SK-N-SH treated with all-trans-retinoic acid at 6 μM for 48 hours (cell line): ENCODE results near the gene GADD45GIP1.
"Not testable (repeated sequence)": the region's sequence is repeated elsewhere in the genome, so short reads cannot be mapped to it uniquely, and the experiment has no call there.

Experiments
- ATAC-seq: fragments of 200-7000 bp; cut with Tn5 transposase; 3 replicates; pipeline ENCODE4 v1.9.1; 2020; ENCODE audit warnings: mild to moderate bottlenecking, moderate library complexity
- ARNTL ChIP-seq: fragments of 450-650 bp; formaldehyde crosslinking; IDR thresholded peaks from 2 replicates; pipeline ENCODE4 v1.5.0; 2020; ENCODE audit warnings: low read depth, mild to moderate bottlenecking, moderate library complexity, borderline replicate concordance
- BACH2 ChIP-seq: fragments of 250-450 bp; sonication (Bioruptor Pico); IDR thresholded peaks from 2 replicates; pipeline ENCODE4 v1.9.0; 2021; ENCODE audit warnings: mild to moderate bottlenecking, borderline replicate concordance
- CSDC2 ChIP-seq: fragments of 250-450 bp; sonication (Bioruptor Pico); IDR thresholded peaks from 2 replicates; pipeline ENCODE4 v1.5.0; 2020; ENCODE audit warnings: mild to moderate bottlenecking, moderate library complexity
- ESRRG ChIP-seq: fragments of 250-450 bp; sonication (Bioruptor Pico); IDR thresholded peaks from 2 replicates; pipeline ENCODE4 v1.6.1; 2021; ENCODE audit warnings: mild to moderate bottlenecking
- GLIS3 ChIP-seq: fragments of 250-450 bp; sonication (Bioruptor Pico); IDR thresholded peaks from 2 replicates; pipeline ENCODE4 v1.5.0; 2020; ENCODE audit warnings: mild to moderate bottlenecking, moderate library complexity
- ISL1 ChIP-seq: fragments of 250-450 bp; sonication (Bioruptor Pico); IDR thresholded peaks from 2 replicates; pipeline ENCODE4 v2.1.2; 2022; ENCODE audit warnings: mild to moderate bottlenecking, moderate library complexity
- PPARA ChIP-seq: fragments of 250-450 bp; sonication (Bioruptor Pico); IDR thresholded peaks from 2 replicates; pipeline ENCODE4 v1.5.0; 2020; ENCODE audit warnings: mild to moderate bottlenecking, borderline replicate concordance
- RARB ChIP-seq: fragments of 250-450 bp; sonication (Bioruptor Pico); IDR thresholded peaks from 2 replicates; pipeline ENCODE4 v1.8.0; 2021; ENCODE audit warnings: mild to moderate bottlenecking, moderate library complexity
- SNAI2 ChIP-seq: fragments of 250-450 bp; sonication (Bioruptor Pico); IDR thresholded peaks from 2 replicates; pipeline ENCODE4 v1.5.0; 2020; ENCODE audit warnings: mild to moderate bottlenecking, moderate library complexity
- TCF4 ChIP-seq: fragments of 250-450 bp; sonication (Bioruptor Pico); IDR thresholded peaks from 2 replicates; pipeline ENCODE4 v1.8.0; 2021; ENCODE audit warnings: mild to moderate bottlenecking, moderate library complexity, borderline replicate concordance
- TOX ChIP-seq: fragments of 250-450 bp; sonication (Bioruptor Pico); IDR thresholded peaks from 2 replicates; pipeline ENCODE4 v1.8.0; 2021; ENCODE audit warnings: mild to moderate bottlenecking, moderate library complexity, borderline replicate concordance
- ZC3H10 ChIP-seq: fragments of 250-450 bp; sonication (Bioruptor Pico); IDR thresholded peaks from 2 replicates; pipeline ENCODE4 v1.5.1; 2021; ENCODE audit warnings: mild to moderate bottlenecking, moderate library complexity
- ZFP3 ChIP-seq: fragments of 250-450 bp; sonication (Bioruptor Pico); IDR thresholded peaks from 2 replicates; pipeline ENCODE4 v1.5.0; 2020; ENCODE audit warnings: mild to moderate bottlenecking, moderate library complexity
- ZFP30 ChIP-seq: fragments of 450-650 bp; formaldehyde crosslinking; IDR thresholded peaks from 2 replicates; pipeline ENCODE4 v1.5.0; 2022; ENCODE audit warnings: mild to moderate bottlenecking, moderate library complexity
- ZNF565 ChIP-seq: fragments of 450-650 bp; formaldehyde crosslinking; conservative IDR thresholded peaks from 2 replicates; pipeline ENCODE4 v1.5.0; 2020; ENCODE audit warnings: low read depth, mild to moderate bottlenecking, moderate library complexity
- ZNF70 ChIP-seq: fragments of 450-650 bp; formaldehyde crosslinking; IDR thresholded peaks from 2 replicates; pipeline ENCODE4 v1.5.0; 2020; ENCODE audit warnings: mild to moderate bottlenecking, moderate library complexity
- ZNF8 ChIP-seq: fragments of 450-650 bp; formaldehyde crosslinking; IDR thresholded peaks from 2 replicates; pipeline ENCODE4 v1.5.0; 2020; ENCODE audit warnings: mild to moderate bottlenecking, moderate library complexity
- TF ChIP-seq, protein P1 (sequence below): fragments of 250-450 bp; sonication (Bioruptor Pico); IDR thresholded peaks from 2 replicates; pipeline ENCODE4 v1.5.1; 2021; ENCODE audit warnings: mild to moderate bottlenecking, moderate library complexity
- TF ChIP-seq, protein P2 (sequence below): fragments of 250-450 bp; sonication (Bioruptor Pico); IDR thresholded peaks from 2 replicates; pipeline ENCODE4 v1.5.0; 2020; ENCODE audit warnings: mild to moderate bottlenecking, moderate library complexity
- TF ChIP-seq, protein P3 (sequence below): fragments of 250-450 bp; sonication (Bioruptor Pico); IDR thresholded peaks from 2 replicates; pipeline ENCODE4 v1.8.0; 2020; ENCODE audit warnings: mild to moderate bottlenecking, moderate library complexity, borderline replicate concordance
- TF ChIP-seq, protein P4 (sequence below): fragments of 250-450 bp; sonication (Bioruptor Pico); IDR thresholded peaks from 2 replicates; pipeline ENCODE4 v1.8.0; 2021; ENCODE audit warnings: low read depth, mild to moderate bottlenecking, moderate library complexity, borderline replicate concordance

The GADD45GIP1 gene

DNA sequence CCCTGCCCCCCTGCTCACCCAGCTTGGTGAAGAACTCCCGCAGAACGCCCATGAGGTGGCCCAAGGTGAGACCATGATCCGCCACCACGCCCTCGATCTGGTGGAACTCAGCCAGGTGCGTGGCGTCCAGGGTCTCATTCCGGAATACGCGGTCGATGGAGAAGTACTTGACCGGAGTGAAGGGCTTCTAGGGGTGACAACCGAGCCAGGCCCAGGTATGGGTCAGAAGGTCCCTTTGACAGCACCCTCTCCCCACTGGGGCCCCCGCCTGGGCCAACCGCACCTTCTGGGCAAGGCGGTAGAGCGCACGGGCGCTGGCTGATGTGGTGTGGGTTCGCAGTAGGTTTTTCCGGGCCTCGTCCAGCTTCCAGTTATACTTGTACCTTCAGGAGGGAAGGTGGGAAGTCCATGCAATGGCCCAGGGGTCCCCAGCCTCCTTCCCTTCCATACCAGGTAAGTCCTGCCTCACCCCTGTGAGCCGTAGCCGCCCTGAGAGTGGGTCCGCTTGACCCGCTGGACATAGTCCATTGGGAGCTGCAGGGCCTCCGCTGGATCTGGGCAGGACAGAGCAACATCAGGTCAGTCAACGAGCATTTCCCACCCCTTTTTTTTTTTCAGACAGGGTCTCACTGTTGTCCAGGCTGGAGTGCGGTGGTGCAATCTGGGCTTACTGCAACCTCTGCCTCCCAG is 32.3 kb downstream of the GADD45GIP1 start:
- no peak for TF ChIP-seq BACH2 (CRISPR knock-in tag)
- no peak for TF ChIP-seq ZC3H10 (CRISPR knock-in tag)
- no peak for TF ChIP-seq ZNF565 (CRISPR knock-in tag)
- no peak for TF ChIP-seq TOX
- no peak for TF ChIP-seq PPARA (CRISPR knock-in tag)
- no peak for TF ChIP-seq ARNTL (CRISPR knock-in tag)
- TF ChIP-seq, protein P1, sequence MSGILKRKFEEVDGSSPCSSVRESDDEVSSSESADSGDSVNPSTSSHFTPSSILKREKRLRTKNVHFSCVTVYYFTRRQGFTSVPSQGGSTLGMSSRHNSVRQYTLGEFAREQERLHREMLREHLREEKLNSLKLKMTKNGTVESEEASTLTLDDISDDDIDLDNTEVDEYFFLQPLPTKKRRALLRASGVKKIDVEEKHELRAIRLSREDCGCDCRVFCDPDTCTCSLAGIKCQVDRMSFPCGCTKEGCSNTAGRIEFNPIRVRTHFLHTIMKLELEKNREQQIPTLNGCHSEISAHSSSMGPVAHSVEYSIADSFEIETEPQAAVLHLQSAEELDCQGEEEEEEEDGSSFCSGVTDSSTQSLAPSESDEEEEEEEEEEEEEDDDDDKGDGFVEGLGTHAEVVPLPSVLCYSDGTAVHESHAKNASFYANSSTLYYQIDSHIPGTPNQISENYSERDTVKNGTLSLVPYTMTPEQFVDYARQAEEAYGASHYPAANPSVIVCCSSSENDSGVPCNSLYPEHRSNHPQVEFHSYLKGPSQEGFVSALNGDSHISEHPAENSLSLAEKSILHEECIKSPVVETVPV (CRISPR knock-in tag), result no peak
- no peak for ATAC-seq

DNA sequence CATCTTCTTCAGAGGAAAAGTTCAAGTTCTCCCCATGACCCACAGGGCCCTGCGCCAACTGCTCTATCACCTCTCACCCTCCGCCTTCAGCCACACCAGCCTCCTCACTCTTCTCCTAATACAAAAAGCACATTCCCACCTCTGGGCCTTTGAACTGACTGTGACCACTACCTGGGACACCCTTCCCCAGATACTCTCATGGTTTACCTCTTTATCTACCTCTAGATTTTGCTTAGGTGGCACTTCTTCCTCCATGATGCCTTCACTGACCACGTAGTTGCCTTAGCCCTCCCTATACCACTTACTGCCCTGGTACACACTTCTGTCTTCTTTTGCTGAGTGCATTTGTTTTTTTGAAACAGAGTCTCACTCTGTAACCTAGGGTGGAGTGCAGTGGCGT is 34.1 kb downstream of the GADD45GIP1 start:
- no peak for ATAC-seq
- TF ChIP-seq GLIS3 (CRISPR knock-in tag) (no peak), RARB (no peak), ESRRG (CRISPR knock-in tag) (no peak), BACH2 (CRISPR knock-in tag) (no peak), CSDC2 (CRISPR knock-in tag) (no peak), ZNF70 (CRISPR knock-in tag) (no peak), TOX (no peak), ZC3H10 (CRISPR knock-in tag) (no peak)
- TF ChIP-seq, protein P2, sequence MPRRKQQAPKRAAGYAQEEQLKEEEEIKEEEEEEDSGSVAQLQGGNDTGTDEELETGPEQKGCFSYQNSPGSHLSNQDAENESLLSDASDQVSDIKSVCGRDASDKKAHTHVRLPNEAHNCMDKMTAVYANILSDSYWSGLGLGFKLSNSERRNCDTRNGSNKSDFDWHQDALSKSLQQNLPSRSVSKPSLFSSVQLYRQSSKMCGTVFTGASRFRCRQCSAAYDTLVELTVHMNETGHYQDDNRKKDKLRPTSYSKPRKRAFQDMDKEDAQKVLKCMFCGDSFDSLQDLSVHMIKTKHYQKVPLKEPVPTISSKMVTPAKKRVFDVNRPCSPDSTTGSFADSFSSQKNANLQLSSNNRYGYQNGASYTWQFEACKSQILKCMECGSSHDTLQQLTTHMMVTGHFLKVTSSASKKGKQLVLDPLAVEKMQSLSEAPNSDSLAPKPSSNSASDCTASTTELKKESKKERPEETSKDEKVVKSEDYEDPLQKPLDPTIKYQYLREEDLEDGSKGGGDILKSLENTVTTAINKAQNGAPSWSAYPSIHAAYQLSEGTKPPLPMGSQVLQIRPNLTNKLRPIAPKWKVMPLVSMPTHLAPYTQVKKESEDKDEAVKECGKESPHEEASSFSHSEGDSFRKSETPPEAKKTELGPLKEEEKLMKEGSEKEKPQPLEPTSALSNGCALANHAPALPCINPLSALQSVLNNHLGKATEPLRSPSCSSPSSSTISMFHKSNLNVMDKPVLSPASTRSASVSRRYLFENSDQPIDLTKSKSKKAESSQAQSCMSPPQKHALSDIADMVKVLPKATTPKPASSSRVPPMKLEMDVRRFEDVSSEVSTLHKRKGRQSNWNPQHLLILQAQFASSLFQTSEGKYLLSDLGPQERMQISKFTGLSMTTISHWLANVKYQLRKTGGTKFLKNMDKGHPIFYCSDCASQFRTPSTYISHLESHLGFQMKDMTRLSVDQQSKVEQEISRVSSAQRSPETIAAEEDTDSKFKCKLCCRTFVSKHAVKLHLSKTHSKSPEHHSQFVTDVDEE (CRISPR knock-in tag), result no peak
- TF ChIP-seq, protein P1 (CRISPR knock-in tag), result no peak
- TF ChIP-seq, protein P3, sequence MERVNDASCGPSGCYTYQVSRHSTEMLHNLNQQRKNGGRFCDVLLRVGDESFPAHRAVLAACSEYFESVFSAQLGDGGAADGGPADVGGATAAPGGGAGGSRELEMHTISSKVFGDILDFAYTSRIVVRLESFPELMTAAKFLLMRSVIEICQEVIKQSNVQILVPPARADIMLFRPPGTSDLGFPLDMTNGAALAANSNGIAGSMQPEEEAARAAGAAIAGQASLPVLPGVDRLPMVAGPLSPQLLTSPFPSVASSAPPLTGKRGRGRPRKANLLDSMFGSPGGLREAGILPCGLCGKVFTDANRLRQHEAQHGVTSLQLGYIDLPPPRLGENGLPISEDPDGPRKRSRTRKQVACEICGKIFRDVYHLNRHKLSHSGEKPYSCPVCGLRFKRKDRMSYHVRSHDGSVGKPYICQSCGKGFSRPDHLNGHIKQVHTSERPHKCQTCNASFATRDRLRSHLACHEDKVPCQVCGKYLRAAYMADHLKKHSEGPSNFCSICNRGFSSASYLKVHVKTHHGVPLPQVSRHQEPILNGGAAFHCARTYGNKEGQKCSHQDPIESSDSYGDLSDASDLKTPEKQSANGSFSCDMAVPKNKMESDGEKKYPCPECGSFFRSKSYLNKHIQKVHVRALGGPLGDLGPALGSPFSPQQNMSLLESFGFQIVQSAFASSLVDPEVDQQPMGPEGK, result no peak
- TF ChIP-seq, protein P4, sequence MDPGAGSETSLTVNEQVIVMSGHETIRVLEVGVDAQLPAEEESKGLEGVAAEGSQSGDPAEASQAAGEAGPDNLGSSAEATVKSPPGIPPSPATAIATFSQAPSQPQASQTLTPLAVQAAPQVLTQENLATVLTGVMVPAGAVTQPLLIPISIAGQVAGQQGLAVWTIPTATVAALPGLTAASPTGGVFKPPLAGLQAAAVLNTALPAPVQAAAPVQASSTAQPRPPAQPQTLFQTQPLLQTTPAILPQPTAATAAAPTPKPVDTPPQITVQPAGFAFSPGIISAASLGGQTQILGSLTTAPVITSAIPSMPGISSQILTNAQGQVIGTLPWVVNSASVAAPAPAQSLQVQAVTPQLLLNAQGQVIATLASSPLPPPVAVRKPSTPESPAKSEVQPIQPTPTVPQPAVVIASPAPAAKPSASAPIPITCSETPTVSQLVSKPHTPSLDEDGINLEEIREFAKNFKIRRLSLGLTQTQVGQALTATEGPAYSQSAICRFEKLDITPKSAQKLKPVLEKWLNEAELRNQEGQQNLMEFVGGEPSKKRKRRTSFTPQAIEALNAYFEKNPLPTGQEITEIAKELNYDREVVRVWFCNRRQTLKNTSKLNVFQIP (CRISPR knock-in tag), result no peak

DNA sequence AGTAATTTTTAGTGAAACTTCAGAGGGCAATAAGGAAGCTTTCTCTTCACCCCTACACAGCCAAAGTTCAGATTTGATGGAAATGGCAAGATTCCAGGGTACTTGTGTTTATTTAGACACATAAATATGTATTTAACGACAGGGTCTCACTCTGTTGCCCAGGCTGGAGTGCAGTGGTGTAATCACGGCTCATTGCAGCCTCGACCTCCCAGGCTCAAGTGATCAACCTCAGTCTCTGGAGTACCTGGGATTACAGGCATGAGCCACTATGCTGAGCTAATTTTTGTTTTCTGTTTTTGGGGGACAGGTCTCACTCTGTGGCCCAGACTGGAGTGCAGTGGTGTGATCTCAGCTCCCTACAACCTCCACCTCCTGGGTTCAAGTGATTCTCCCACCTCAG is 36.0 kb downstream of the GADD45GIP1 start:
- TF ChIP-seq TOX, result no peak
- no peak for TF ChIP-seq ISL1 (CRISPR knock-in tag)
- TF ChIP-seq, protein P1 (CRISPR knock-in tag), result no peak
- ATAC-seq, result no peak

DNA sequence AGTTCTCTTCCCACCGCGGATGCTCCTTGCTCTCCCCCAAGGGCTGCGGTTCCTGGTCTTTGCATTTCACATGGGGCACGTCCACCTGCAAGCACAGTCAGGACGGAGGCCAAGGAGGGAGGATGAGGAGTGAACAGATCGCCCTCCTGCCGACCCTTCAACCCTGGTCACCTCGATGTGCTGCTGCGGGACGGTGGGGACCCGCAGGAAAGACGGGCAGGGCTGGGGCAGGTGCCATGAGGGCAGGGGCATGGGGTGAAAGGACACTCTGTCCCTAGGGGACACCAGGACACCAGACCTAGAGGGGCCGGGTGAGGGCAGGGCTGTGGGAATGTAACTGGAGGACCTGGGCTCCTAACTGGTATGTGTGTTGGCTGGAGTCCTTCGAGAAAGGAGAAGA is 38.8 kb downstream of the GADD45GIP1 start:
- TF ChIP-seq RARB (no peak), BACH2 (CRISPR knock-in tag) (no peak), ZFP30 (CRISPR knock-in tag) (no peak), SNAI2 (CRISPR knock-in tag) (no peak), ZFP3 (no peak), TCF4 (CRISPR knock-in tag) (no peak), ZNF565 (CRISPR knock-in tag) (no peak), ISL1 (CRISPR knock-in tag) (no peak), ESRRG (CRISPR knock-in tag) (no peak), ZNF8 (CRISPR knock-in tag) (no peak), ZNF70 (CRISPR knock-in tag) (no peak), GLIS3 (CRISPR knock-in tag) (no peak)
- TF ChIP-seq, protein P3, result no peak
- ATAC-seq, result no peak

DNA sequence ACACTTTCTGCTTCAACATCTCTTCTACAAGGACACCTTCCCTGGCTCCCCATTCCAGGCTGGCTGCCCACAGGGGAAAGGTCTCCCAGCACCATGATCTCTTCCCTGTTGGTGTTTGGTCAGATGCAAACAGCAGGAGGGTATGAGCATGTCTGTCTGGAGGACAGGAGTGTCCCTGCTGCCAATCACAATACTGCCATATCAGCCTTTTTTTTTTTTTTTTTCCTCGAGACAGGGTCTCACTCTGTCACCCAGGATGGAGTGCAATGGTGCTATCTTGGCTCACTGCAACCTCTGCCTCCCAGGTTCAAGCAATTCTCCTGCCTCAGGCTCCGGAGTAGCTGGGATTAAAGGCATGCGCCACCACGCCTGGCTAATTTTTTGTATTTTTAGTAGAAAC is 41.2 kb downstream of the GADD45GIP1 start:
- ATAC-seq, result not testable (repeated sequence)
